ENCODE measurements around the gene CNTN6. TPM values are rescaled to one million over a fixed set of nuclear protein-coding genes. Genes with fewer than 3 reads are reported as not detected.

The CNTN6 gene
- total RNA-seq, 1 experiment from 2014 or later: not detected

DNA sequence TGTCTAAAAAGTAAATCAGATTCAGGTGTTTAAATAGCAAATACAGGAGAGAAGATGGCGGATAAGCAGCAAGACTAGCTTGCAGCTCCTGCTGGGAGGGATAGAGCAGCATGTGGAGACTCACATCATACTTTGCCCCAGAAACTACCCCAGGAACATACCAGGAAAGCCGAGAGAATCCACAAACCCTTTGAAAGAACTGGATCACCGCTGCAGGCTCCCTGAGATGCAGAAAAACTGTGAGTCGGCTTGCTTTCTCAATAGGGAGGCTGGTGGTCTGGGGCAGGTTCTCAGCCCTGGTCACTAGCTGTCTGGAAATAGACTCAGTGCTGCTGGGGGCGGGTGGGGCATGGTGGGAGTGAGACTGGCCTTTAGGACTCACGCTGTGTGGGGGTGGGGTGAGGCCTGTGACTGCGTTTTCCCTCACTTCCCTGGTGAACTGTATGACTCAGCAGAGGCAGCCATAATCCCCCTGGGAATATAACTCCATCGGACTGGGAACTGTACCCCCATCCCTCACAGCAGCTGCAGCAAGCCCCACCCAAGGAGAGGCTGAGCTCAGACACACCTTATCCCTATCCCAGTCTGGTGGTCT, 142.8 kb downstream of the CNTN6 start:
- H4K5ac ChIP-seq (ENCODE audit: insufficient read length, low read depth, low read length): no peak overlapping the region

More for the DNA sequence above, 142.8 kb downstream of the CNTN6 start:
- Mint-ChIP-seq H3K4me1 (peaks cover 18 to 28% of the 10 kb centered on the region in 2 experiments), H3K9me3 (no peaks in the 10 kb centered on the region), H3K36me3 (ENCODE audit: insufficient read depth in 1 of 3, low read depth in 3 of 3) (peaks cover 0 to 5% (median 0%) of the 10 kb centered on the region in 3 experiments; a peak in 2 of 7 replicates), H3K4me3 (no peak overlapping the region), H3K27ac (peak overlapping the region in 2 of 3 experiments; percentile 52 to 69; a peak in 3 of 7 replicates), H3K27me3 (ENCODE audit: low read depth) (no peaks in the 10 kb centered on the region; the same call in 1 of the 2 replicates)
- Histone ChIP-seq H4K91ac (ENCODE audit: insufficient read length, low read depth, low read length) (no peak overlapping the region), H2BK12ac (ENCODE audit: insufficient read length, low read depth, low read length) (no peak overlapping the region), H3K79me1 (ENCODE audit: insufficient read depth, low read depth, low read length, poor library complexity, severe bottlenecking) (no peaks in the 10 kb centered on the region), H3K4me2 (ENCODE audit: insufficient read depth, insufficient read length, low read length) (no peak overlapping the region), H2BK20ac (ENCODE audit: low read depth, low read length, poor library complexity, severe bottlenecking) (no peak overlapping the region), H3K18ac (ENCODE audit: insufficient read length, low read depth, low read length) (no peak overlapping the region), H3K9ac (ENCODE audit: extremely low read depth, insufficient read length, low read length) (no peak overlapping the region), H3K79me2 (ENCODE audit: insufficient read depth, low read length) (no peaks in the 10 kb centered on the region), H2AFZ (ENCODE audit: low read length) (no peak overlapping the region), H2BK120ac (ENCODE audit: low read depth, low read length, poor library complexity, severe bottlenecking) (no peak overlapping the region), H3K23me2 (ENCODE audit: insufficient read length, low read depth, low read length, poor library complexity, severe bottlenecking) (no peaks in the 10 kb centered on the region), H3K23ac (ENCODE audit: insufficient read length, low read depth, low read length) (no peak overlapping the region), H4K8ac (replicated peaks; ENCODE audit: insufficient read length, low read depth, low read length) (peak overlapping the region; percentile 84), H3K9me3 (ENCODE audit: control insufficient read depth, low read depth, low read length) (no peaks in the 10 kb centered on the region), H3K56ac (ENCODE audit: insufficient read length, low read depth, low read length) (no peak overlapping the region), H2BK15ac (ENCODE audit: low read depth, low read length) (no peak overlapping the region), H3K4ac (ENCODE audit: low read depth, low read length) (no peak overlapping the region), H3K27me3 (ENCODE audit: insufficient read depth, low read length) (no peaks in the 10 kb centered on the region), H3K14ac (ENCODE audit: insufficient read depth, low read length) (no peak overlapping the region), H2BK5ac (ENCODE audit: insufficient read length, low read length) (no peak overlapping the region), H3K4me1 (ENCODE audit: insufficient read depth, low read length) (no peaks in the 10 kb centered on the region), H3K27ac (ENCODE audit: insufficient read length, low read depth, low read length) (no peak overlapping the region), H2AK5ac (ENCODE audit: insufficient read length, low read length) (no peak overlapping the region), H3T11ph (ENCODE audit: low read length) (no peak overlapping the region), H4K20me1 (ENCODE audit: control insufficient read depth, insufficient read depth, insufficient read length) (no peaks in the 10 kb centered on the region)
- TF ChIP-seq, protein P1, sequence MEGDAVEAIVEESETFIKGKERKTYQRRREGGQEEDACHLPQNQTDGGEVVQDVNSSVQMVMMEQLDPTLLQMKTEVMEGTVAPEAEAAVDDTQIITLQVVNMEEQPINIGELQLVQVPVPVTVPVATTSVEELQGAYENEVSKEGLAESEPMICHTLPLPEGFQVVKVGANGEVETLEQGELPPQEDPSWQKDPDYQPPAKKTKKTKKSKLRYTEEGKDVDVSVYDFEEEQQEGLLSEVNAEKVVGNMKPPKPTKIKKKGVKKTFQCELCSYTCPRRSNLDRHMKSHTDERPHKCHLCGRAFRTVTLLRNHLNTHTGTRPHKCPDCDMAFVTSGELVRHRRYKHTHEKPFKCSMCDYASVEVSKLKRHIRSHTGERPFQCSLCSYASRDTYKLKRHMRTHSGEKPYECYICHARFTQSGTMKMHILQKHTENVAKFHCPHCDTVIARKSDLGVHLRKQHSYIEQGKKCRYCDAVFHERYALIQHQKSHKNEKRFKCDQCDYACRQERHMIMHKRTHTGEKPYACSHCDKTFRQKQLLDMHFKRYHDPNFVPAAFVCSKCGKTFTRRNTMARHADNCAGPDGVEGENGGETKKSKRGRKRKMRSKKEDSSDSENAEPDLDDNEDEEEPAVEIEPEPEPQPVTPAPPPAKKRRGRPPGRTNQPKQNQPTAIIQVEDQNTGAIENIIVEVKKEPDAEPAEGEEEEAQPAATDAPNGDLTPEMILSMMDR (conservative IDR thresholded peaks at IDR 0.05): no peak
- WGBS (ENCODE audit: extremely low coverage, insufficient read length, low lambda C conversion rate): no CpG with 5 or more reads among the region's 8 CpGs
- DNase-seq: peak; percentile 31
